ENCODE measurements around the gene DYNC2I2.

DNA sequence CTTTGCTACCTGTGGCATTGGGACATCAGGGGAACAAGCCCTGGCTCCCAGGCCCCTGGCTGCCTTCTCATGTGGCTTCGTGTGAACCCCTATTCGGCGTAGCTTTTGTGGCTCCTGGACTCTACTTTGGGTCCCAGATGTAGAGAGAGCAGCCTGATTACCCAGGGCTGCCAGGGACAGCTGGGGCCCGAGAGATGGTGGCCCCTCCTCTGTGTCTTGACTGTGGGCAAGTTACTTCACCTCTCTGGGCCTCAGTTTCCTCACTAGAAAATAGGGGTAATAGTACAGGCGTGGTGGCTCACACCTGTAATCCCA is 47.7 kb upstream of the DYNC2I2 start:
- TF ChIP-seq, protein P1, sequence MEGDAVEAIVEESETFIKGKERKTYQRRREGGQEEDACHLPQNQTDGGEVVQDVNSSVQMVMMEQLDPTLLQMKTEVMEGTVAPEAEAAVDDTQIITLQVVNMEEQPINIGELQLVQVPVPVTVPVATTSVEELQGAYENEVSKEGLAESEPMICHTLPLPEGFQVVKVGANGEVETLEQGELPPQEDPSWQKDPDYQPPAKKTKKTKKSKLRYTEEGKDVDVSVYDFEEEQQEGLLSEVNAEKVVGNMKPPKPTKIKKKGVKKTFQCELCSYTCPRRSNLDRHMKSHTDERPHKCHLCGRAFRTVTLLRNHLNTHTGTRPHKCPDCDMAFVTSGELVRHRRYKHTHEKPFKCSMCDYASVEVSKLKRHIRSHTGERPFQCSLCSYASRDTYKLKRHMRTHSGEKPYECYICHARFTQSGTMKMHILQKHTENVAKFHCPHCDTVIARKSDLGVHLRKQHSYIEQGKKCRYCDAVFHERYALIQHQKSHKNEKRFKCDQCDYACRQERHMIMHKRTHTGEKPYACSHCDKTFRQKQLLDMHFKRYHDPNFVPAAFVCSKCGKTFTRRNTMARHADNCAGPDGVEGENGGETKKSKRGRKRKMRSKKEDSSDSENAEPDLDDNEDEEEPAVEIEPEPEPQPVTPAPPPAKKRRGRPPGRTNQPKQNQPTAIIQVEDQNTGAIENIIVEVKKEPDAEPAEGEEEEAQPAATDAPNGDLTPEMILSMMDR (IDR thresholded peaks at IDR 0.05) = no peak
- no peak for TF ChIP-seq POLR2AphosphoS5 (IDR thresholded peaks at IDR 0.05)

Measured in breast epithelium (tissue), 3 donors.